ENCODE results near the gene WNK2.

The WNK2 gene

DNA sequence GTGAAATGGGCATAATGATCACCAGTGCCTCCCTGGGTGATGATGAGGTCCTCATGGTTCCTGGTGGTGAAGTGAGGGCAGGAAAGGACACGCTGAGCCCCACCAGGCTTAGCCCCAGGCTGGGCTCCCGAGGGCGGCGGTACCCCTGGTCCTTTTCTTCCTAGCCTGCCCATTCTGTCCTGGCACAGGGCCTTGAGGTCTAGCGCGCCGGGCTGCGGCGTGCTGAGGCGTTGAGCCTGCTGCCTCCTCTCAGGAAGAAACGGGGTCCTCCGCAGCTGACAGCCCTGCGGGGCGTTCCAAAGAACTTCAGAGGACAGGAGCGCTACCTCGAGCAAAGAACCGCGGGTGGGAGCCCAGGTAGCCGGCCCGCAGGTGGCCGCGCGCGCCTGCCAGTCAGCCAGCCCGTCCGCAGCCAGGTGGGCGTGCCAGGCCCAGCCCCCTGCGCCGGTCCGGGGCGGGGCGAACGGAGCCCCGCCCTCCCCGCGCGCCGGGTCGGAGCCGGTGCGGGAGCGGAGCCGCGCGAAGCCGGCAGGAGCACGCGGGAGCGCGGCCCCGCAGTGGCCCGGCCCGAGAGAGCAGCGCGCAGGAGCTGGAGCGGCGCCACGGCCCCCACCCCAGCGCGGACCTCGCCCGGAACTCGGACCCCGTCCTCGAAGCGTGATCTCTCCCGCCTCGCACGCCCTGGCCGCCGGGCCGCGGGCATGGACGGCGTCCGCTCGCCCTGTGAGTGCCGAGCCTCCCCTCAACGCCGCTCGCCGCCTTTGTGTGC, at the start of gene WNK2:
TSS of gene WNK2 (plus strand) at position 477 of the 769 bp plus-strand sequence. CDS start 791 bp downstream, outside the sequence.
- DNase-seq, result peak; percentile 24

DNA sequence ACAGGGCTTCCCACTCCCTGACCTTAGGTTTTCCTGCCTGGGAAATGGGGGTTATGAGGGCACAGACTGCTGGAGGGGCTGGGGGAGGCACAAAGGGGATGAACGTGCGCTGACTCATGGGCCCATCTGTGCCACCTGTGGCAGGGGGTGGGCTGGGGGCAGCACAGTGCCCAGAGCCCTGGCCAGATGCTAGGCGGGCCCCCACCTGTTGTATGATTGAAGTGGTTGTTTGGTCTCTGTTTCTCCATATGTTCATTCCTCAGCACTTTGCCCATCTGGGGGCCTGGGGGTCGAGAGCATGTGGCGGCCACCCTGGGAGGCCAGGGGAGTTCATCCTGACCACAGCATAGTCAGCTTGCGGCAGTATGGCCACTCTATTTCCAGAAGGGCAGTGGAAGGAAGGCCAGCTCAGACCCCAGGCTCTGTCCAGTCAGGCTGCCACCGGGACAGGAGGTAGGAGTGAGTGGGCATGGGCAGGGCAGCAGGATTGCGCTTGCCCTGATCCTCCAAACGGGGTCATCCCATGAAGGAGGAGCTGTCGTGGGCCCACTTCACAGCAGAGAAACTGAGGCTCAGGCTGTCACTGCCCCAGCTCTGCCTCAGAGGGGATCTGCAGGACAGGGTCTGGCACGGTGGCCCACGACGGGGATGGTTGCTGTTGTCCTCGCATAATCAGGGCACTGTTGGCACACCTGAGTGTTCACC, 49.0 kb upstream of the WNK2 start:
- DNase-seq, result no peak

DNA sequence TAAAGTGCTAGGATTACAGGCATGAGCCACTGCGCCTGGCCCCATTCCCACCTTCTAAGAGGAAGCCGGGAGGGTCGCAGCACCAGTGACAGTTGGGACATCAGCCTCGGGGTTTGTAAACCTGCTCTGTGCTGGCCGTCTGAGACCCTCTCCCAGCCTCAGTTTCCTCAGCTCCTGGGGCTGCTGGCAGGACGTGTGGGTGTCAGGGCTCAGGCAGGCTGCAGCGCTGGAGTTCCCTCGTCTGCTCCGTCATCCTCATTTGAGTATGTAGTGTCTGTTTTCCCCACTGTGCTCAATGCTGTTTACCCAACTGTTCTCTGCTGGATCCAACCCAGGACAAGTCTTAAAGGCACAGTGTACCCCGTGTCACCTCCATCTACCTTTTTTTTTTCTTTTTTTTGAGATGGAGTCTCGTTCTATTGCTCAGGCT, 47.9 kb upstream of the WNK2 start:
- DNase-seq, result no peak

DNA sequence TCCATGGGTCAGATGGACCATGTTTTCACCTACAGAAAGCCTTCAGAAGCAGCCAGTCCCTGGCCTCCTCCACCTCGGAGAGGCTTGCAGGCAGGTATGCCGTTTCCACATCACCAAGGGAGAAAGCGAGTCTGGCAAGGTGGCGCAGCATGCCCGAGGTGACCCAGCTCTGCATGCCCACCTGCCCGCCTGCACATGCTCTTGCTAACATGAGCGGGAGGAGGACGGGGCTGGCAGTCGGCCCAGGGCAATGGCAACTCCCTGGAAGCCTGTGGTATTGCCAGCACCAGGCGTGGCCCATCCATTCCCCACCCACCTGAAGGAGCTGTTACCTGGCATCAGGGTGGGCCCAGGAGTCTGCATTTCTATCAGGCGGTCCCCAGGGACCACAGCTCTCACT, 46.6 kb upstream of the WNK2 start:
- DNase-seq, result no peak

DNA sequence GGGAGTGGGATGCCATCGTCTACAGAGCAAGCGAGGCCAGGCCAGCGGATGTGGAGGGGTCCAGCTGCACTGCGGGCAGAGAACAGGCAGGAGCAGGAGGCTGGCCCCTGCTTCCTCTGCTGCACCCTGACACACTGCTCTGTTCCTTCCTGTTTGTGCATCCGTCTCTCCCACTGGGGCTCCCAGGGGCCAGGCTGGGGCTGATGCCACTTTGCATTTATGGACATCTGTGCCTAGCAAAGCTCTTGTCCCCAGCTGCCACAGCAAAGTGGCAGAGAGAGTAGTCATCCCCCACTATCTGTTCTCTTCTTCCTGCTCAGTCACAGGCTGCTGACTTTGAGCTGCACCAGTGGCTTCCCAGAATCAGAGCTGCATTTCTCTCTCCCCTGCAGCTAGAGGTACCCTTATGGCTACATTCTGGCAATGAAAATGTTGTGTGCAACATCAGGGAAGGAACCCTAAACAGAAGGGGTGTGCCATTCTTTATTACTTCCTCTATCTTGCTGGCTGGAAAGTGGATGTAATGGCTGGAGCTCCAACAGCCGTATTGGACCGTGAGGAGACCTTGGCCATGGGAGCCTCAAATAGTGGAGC, 45.7 kb upstream of the WNK2 start:
- peak; percentile 29 for DNase-seq

DNA sequence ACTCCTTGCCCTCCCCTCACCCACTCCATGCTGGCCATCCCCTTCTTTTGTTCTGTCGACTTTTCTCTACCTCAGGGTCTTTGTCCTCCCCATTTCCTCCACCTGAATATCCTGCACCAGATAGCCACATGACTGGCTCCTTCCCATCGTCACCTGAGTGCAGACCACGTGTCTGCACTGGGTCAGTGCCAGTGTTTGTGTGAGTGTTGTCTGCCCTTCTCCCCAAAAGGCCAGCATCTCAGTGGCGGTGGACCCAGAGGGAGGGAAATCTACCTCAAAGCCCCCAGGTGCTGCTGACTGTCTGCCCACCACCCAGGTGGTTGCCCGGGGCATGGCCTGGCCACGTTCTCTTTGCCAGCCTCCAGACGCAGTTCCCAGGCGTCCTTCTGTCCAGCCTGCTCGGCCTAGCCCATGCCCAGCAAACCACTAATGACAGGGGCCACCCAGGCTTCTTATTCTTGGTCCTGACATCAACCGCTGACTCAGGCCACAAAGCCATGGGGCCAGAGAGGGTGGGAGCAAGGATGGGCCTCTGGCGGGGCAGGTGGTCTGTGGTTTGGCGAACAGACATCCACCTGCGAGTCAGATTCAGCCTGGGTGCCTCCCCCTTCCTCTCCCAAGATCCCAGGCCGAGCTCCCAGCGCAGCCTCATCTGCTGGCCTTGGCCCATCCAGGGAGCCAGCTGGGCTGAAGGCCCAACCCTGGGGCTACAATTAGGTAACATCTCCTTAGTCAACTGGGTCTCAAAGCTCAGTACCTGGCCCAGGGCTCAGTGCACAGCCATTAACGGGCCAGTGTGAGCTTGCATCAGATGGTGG, 44.4 kb upstream of the WNK2 start:
- DNase-seq, result no peak

DNA sequence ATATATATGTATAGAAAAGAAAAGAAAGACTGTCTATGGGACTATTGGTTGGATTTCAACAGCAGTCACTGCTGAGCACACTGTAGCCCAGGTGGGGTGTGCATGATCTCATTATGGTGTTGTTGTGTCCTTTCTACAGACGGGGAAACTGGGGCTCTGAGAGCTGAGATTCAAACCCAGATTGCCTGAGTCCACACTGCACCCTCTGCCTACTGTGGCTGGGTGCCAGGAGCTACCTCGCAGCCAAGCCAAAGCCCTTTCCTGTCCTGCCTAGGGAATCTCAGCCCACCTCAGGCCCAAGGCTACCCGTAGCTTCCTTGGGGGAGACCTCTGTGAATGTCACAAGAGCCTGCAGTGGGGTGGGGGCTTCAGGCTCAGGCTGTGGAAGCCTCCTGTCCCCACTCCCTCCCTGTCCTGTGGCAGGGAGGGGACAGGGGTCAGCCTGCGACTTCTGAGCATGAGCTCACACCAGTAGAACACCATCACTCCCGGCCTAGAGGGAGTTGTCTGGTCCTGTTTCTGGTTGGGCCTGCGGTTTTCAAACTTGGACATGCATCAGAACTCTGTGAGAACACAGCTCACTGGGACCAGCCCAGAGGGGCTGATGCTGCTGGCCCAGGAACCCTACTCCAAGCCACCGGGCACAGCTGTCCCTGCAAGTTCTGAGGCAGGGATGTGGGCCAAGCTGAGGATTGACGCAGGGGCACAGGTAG, 42.0 kb upstream of the WNK2 start:
- no peak for DNase-seq

DNA sequence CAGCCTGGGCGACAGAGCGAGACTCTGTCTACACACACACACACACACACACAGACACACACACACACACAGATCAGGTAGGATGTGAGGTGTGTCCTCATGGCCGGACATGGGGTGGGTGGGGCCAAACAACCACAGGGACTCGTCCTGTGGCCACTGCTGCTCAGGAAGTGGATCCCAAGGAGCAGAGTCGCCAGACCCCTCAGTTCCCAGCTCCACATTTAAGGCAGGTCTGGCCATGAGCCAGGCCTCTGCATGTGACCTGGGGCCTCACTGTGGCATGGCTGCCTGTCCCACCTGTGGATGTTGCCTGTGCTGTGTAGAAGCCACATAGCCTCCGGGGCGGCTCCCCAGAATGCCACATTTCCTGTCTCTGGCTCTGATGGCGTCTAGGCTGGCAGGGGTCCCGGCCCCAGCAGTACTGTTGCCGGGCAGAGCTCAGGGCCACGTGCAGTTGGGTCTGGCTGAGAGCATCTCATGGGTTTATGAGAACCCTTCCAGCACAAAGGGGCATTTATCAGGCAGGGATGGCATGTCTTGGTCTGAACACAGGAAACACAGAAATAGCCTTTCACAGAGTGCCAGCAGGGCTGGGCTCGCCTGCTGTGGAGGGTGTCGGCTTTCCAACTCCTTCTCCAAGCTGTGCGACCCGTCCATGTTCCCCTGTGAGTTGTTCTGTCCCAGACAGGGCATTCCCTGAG, 40.0 kb upstream of the WNK2 start:
- peak; percentile 46 for DNase-seq

DNA sequence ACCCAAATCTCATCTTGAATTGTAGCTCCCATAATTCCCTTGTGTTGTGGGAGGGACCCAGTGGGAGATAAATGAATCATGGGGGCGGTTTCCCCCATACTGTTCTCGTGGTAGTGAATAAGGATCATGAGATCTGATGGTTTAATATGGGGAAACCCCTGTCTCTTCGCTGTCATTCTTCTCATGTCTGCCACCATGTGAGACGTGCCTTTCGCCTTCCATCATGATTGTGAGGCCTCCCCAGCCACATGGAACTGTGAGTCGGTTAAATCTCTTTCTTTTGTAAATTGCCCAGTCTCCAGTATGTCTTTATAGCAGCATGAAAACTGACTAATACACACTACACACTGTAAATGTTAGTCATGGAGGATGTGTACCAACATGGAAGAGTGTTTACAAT, 37.2 kb upstream of the WNK2 start:
- peak; percentile 36 for DNase-seq

DNA sequence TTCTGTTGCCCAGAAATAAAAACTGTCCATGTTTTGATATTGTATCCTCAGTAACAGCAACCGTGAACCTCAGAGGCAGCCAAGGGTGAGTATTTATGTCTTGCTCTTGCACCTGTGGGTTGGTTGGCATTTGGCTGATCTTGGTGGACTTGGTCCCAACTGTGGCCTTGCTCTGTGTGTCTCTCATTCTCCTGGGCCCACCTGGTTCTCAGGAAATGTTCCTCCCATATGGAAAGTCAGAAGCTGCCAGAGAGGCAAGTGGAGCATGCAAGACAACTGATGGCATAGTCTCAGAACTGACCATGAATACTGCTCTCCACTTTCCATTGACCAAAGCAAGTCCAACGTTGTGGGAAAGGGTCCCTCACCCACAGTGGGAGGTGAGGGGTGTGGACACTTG, 36.3 kb upstream of the WNK2 start:
- no peak for DNase-seq

DNA sequence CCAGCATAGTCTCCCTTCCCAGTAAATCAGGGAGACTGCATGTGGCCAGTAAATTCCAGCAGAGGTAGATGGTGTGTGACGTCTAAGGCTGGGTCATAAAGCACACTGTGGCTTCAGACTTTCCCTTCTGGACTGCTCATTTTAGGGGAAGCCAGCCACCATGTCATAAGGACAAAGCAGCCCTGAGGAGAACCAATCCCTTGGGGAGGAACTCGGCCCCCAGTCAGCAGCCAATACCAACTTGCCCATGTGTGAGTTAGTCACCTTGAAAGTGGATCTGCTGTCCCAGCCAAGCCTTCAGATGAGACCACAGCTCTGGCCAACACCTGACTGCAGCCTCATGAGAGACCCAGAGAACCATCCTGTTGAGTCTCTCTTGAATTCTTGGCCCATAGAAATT, 35.2 kb upstream of the WNK2 start:
- DNase-seq, result no peak

DNA sequence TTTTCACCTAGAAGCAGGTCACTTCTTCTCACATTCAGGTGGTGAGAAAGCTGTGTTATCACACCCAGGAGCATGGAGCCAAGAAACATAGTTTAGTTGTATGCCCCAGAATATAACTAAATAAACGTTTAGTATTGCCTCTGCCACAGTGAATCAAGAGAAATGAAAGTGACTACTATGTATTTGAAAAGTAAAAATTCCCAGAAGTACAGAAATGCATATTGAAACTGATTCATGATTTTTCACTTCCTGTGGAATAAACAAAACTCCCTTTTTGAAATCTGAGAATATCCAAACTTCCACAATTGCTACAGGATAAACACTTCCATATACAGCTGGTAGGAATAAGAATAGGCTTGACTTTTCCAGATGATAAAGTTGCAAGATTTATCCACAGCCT, 34.6 kb upstream of the WNK2 start:
- DNase-seq, result no peak

DNA sequence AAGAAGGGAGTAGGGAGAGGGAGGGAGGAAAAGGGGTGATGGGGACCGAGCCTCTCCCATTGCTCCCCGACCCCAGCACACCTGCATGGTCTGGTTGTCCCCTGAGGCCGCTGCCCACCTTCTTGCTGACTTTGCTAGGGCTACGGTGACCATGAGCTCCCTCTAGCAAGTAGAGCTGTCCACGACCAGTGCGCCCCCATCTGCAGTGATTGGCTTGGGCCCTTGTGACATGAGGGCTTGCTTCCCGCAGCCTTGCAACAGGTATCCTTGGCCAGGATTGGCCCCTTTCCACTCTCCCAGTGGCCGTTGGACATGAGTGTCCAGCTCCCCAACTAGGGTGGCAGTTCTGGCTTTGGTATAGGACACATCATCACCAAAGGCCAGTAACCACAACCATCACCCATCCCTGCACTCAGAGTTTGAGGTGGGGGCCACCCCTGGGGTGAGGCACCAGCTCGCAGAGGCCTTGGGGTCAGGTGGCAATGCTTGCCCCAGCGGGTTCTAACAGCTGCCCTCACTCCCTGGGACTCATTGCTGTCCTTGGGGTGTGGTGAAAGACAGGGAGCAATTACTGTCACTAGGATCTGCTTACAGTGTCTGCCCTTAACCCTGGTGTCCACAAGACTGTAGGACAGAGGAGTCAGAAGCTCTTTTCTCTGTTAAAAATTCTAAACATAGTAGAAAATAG, 32.7 kb upstream of the WNK2 start:
- no peak for DNase-seq

DNA sequence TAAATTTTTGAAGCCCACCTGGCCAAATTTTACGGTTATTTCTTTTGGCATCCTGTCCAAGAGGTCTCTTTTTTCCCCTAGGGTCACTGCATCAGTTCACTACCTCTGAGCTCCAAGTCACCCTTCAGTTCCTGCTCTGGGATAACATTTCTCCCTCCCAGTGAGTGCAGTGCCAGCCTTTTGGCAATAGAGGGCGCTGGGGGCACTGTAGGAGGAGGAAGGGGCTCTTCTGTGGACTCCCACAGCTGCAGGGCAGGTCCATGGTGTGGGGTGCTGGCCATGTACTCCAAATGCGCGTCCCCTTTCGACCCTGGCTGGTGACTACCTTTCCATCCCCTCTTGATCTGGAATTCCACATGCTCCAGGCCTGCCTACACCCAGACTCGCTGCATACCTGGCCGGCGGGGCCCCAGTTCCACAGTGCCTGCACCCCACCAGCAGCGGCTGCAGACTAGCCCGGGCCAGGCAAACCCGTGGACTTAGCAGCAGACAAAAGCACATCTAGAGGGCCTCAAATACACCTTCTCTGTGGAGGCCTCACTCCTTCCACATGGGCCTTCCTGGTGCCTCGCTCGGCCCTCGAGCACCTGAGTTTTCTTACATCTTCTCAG, 29.5 kb upstream of the WNK2 start:
- DNase-seq, result peak; percentile 67

DNA sequence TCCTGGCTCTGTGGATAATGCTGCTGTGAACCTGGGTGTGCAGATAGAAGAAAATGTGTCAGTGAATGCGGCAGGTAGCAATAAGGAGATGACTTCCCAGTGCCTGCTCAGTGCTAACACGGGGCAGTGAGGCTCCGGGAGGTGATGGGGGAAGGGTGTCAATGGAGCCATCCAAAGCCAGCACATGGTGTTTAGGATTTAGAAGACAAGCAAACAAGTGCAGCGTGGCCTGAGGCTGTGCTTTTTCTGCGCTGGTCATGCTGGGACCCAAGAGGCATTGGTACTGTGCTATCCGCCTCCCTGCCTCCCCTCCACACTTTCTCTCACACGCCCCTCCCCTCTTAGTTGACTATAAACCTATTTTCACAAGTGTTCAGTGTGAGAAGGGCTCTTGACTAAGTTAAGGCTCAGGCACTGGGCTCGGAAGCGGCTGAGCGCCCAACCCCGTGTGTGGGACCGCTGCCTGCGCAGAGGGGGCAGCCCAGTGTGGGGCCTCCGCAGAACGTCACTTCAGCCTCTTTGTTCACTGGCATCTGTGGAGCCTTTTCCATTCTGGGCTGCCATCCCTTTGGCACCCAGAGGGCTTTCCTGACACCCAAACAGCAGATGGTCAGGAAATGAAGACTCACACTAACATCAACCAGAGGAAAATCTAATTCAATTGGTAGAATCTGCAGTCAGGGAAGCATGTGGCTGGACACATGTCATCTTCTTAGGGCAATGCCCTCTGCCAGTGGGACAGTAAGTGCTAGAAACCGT, 28.0 kb upstream of the WNK2 start:
- no peak for DNase-seq

DNA sequence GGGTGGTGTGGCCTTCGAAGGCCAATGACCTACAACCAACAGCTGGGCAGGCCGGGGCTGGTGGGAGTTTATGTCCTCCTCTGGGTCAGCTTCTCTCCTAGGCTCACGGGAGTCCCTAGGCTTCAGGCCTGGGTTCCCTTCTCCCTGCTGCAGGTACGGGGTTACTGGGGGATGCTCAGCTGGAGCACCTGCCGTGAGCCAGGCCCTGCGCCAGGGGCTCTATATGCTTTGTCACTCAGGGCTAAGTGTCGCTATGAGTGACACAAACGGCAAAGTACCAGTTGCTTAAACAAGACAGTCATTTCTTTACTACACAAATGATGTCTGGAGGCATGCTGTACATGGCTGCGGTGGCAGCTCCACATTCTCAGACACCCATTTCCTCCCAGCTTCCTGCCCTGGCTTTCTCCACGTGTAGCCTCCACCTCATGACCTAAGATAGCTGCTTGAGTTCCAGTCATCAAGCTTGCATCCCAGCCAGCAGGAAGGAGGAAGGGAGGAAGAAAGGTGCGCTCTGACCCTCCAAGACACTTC, 27.4 kb upstream of the WNK2 start:
- DNase-seq, result peak; percentile 94

DNA sequence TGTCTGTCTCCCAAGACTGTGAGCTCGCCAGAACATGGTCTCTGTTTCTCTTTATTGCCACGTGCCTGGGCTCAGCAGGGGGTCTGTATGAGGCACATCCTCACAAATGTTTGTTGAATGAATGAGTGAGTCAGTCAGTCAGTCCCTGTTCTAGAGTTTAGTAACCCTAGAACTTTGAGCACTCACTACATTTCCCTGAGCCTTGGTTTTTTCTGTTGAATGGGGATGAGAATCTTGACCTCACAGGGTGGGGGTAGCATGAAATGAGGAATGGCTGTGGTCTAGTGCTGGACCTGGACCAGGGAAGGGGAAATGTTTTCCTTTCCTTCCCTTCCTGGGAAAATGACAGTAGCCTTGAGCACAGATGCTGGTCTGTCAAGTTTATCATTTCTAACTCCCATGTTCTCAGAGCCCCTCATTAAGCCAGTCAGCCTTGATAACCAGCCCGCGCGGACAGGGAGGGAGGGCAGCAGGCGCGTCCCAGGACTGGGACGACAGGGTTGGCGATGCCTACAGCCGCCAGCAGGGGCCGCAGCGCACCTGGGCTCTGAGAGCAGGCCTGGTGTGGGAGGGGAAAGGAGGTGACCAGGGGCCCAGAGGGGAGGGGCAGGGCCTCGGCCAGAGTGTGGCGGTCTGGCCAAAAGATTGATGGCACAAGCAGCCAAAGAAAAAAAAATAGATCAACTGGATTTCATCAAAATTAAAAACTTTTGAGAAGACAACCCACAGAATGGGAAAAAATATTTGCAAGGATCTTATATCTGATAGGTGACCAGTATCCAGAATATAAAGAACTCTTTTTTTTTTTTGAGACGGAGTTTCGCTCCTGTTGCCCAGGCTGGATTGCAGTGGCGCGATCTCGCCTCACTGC, 24.1 kb upstream of the WNK2 start:
- DNase-seq, result peak; percentile 88

DNA sequence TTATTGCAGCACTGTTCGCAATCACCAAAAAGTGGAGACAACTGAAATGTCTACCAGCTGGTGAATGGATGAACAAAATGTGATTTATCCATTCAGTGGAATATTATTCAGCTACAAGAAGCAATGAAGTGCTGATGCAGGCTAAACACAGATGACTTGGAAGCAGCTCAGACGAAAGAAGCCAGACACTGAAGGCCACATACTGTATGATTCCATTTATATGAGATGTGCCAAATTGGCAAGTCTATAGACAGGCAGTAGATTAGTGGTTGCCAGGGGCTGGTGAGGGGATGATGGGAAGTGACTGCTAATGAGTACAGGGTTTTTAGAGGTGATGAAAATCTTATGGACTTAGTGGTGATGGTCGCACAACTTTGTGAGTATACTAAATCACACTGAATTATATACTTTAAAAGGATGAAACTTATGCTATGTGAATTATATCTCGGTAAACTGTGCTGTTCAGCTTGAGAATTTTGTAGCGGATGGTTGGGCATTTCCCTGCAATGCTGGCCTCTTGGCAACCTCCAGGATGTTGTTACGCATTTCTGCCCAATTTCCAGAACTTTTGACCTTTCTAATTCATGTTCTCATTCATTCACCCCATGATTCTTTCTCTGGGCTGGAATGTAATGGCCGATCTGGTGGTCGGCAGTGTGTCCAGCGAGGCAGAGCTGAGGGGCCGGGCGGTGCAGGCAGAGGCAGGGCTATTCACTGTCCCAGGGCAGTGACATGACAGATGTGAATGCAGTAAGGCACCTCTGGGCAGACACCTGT, 22.0 kb upstream of the WNK2 start:
- DNase-seq, result no peak

All from activated CD4-positive, alpha-beta T cell treated with anti-CD3 and anti-CD28 coated beads, Interleukin-2, Interleukin-6, amounts not matched to agents 100 ng/mL and 50 ng/mL, durations not matched to agents 16 hours and 8 hours (primary cell).